SK-N-DZ (cell line): ENCODE results near the gene CHD9.

ENCODE experiments used
- DNase-seq: peaks from one replicate; pipeline ENCODE4 v3.0.0-alpha.2; 2015; ENCODE audit warnings: low spot score
- small RNA-seq, 2 experiments: library from RNA; depleted of rRNA; stranded (forward); fragments of <200 nt; gene quantifications; one replicate each; pipeline ENCODE3, GENCODE V24; 2014

The CHD9 gene

DNA sequence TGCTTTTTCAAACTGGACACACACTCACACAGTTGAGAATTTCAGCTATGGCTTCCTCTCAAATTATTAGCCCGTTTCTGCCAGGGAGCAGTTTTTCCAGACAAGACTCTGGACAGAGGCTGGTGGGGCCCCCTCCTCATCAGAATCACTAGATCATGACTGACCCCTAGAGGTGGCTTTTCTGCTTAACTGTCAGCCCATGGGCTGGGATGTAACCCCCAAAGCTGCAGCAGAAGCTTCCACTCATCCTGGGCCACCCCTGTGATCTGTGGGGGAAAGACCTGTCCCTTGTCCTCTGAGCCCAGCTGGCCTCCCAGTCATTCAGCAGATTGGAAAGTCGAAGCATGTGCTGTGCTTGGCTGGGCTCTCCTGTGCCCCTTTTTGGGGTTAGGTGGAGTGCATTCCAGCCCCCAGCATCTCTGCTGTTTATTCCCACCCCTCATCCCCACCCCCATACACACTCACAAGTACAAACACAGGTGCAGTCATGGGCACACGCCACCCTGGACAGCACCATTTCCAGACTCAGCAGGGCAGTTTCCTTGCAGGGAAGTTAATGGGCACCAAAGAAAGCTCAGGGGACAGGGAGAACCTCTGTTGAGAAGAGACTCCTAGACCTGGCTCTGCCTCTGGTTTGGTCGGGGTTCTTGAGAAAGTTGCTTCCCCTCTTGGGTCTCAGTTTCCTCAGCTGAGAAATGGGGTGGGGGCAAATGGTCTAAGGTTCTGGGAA lies 301.9 kb downstream of the CHD9 start:
- DNase-seq: no peak

GRCh38 chr16:53357208-53357586 lies 302.4 kb downstream of the CHD9 start:
- DNase-seq: no peak

DNA sequence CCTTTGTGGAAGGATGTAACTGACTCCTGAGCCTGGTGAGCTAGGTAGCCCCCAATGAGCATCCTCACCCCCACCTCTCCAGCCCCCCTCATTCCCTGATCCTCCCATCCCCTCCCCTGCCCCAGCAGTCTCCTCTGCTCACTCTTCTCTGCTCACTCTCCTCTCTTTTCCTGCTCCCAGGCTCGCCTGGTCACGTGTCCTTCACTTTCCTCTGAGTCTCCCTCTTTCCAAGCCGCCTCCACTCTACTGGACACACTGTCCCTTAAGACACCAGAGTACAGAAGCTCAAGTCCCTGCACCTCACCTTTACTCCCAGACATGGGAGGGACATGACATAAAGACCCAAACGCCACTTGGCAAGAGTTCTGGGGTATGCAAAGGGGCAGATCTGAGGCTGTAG lies 303.2 kb downstream of the CHD9 start:
- DNase-seq: no peak

- DNase-seq: no peak
Measured at GRCh38 chr16:53358884-53359283, 304.1 kb downstream of the CHD9 start.

DNA sequence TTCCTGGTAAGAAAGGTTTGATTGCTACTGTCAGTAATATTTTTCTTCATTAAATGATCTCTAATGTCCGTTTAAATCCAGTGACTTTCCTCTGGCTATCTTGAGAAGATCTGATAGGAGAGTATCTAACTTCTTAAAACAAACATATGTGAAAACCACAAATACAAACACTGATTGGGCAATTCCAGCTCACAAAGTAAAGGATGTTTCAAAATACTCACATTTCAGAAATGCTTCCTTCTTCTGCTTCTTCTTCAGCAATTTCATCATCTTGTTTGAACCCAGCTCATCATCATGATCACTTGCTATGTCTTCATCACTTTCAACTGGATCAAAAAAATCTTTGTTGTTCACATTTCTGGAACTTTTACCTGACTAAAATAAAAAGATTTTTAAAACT lies 315.1 kb downstream of the CHD9 start:
- DNase-seq: no peak

DNA sequence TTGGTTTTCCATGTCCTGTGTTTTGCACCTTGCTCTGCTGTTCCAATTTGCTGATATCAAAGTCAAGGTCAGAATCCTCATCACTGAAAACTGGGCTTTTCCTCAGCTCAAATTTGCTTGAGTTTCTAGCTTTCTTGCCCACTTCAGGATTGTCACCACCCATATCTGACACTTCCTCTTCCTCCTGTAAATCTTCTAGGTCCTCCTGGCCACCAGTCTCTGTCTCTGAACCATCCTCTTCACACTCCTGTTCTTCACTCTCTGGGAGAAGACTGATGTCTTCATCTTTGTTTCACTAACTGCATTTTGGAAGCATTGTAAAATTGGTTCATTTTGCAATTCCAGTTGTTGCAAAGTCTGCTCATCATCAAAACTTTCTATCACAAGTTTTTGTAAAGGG lies 316.0 kb downstream of the CHD9 start:
- DNase-seq: no peak

DNA sequence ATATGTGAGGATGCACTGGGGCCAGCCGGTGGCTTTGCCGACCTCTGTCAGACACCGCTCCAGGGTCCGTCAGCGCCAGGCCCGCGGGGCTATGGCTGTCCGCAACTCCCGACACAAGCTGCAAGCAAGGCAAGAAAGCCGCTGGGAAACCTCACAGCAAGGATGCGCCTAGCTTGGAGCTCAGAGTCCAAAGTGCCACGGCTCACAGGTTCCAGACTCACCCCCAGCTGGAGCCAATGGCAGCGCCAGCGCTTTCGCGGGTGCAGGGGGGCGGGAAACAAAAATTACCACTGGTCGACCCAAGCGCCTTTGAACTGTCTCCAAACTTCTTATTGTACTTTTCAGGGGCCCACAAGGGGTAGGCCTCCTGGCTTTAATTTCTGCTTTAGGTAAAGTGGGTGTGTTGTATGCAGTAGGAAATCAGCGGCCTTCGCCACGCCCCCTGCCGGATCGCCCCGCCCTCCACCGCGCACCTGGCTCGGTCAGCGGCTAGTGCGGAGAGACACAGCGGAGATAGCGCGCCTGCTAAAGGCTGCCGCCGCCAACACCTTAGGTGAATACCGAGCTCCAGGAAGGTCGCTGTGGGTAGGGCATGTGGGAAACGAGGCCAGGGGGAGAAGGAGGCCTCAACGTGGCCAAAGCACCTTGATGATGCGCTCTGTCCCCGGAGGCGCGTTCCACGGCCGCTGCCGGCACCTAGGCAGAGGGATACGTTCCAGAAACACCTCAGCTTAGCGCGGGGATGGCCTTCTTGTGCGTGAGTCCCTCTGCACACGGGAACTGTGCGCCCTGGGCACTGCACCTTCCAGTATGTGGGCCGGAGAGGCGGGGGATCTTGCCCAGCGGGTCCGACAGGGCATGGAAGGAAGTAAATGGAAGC lies 318.4 kb downstream of the CHD9 start:
- DNase-seq: no peak

DNA sequence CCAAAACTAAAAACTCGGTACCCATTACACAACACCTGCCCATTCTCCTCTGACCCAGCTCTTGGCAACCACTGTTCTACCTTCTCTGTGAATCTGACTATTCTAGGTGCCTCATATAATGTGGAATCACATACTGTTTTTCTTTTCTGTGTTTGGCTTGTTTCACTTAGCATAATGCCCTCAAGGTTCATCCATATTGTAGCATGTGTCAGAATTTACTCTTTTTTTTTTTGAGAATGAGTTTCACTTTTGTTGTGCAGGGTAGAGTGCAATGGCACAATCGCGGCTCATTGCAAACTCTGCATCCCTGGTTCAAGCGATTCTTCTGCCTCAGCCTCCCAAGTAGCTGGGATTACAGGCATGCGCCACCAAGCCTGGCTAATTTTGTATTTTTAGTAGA lies 320.0 kb downstream of the CHD9 start:
- no peak for DNase-seq

DNA sequence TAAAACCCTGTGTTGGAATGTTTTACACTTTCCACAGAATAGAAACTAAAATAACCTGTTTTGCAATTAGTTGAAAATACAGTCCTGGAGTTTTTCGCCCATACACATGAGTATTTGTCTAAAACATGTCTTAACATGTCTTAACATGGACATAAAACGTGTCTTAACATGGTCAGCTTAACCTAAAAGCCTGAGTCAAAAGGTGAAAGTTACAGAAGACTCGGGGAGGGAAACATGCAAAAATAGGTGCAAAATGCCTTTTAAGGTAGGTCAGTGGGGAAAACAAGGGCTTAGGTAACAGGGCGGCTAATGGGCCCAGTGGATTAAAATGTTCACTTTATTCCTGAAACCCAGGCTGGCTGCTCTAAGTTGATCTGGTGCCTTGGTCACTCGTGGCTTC lies 323.3 kb downstream of the CHD9 start:
- no peak for DNase-seq

Small RNAs within 50 kb of the gene (small RNA-seq; reads per million reads assigned to genes)
- gene RF01210 (0 to 0.08 reads per million in 2 experiments), gene RNA5SP427 (0.04 to 0.08 reads per million in 2 experiments)
